CD4-positive, alpha-beta T cell (primary cell): ENCODE measurements around the gene PRAC2. TPM values are rescaled to one million over a fixed set of nuclear protein-coding genes. Genes with fewer than 3 reads are reported as not detected.

Experiments
- ATAC-seq: fragments of 200-7000 bp; cut with Tn5 transposase; one replicate; pipeline ENCODE4 v1.10.0; 2022; ENCODE audit warnings: mild to moderate bottlenecking; ENCODE audit not compliant: poor library complexity
- CTCF ChIA-PET: fragments of 350-600 bp; sonication (Branson Sonifier 250); formaldehyde crosslinking; loops from one replicate; lab custom pipeline; 2021; ENCODE audit warnings: antibody characterized with exemption, inconsistent platforms; lab: Charles Lee
- POLR2A ChIA-PET: fragments of 350-600 bp; sonication (Branson Sonifier 250); formaldehyde crosslinking; loops from one replicate; lab custom pipeline; 2021; ENCODE audit warnings: antibody characterized with exemption, inconsistent platforms; lab: Charles Lee
- DNase-seq, 14 experiments: peaks; one replicate each; pipeline ENCODE4 v3.0.0-alpha.2; 2013 to 2020; ENCODE audit warnings: mixed read lengths in 2 of 14
- H3K27ac ChIP-seq, 2 donors: one replicate each; pipeline versions ENCODE4 v1.5.1 to v1.7.0; 2013; ENCODE audit warnings: low read length in 2 of 2, low read depth in 1 of 2, mild to moderate bottlenecking in 1 of 2
- H3K27me3 ChIP-seq, 2 experiments: 1 replicate in 1 of 2; 2 replicates in 1 of 2; pipeline versions ENCODE4 v1.6.1 to v1.7.0; 2013; ENCODE audit warnings: low read length in 2 of 2, control low read depth in 1 of 2, mild to moderate bottlenecking in 1 of 2, moderate library complexity in 1 of 2; ENCODE audit not compliant: insufficient read depth in 2 of 2, control insufficient read depth in 1 of 2
- H3K36me3 ChIP-seq: one replicate; pipeline ENCODE4 v1.6.1; 2013; ENCODE audit warnings: low read length, control low read depth; ENCODE audit not compliant: insufficient read depth
- H3K4me1 ChIP-seq: one replicate; pipeline ENCODE4 v1.6.1; 2013; ENCODE audit warnings: low read length, control low read depth; ENCODE audit not compliant: insufficient read depth
- H3K4me3 ChIP-seq: one replicate; pipeline ENCODE4 v1.5.1; 2013; ENCODE audit warnings: mild to moderate bottlenecking, low read length, moderate library complexity
- H3K9me3 ChIP-seq, 2 experiments: 1 replicate in 1 of 2; 2 replicates in 1 of 2; pipeline versions ENCODE4 v1.6.1 to v1.7.0; 2013; ENCODE audit warnings: low read length in 2 of 2, mild to moderate bottlenecking in 2 of 2, control low read depth in 1 of 2, moderate library complexity in 1 of 2; ENCODE audit not compliant: control insufficient read depth in 1 of 2, insufficient read depth in 1 of 2
- H3K27ac Mint-ChIP-seq: one replicate; pipeline ENCODE4 v1.8.0; 2020; ENCODE audit warnings: mixed read lengths
- H3K27me3 Mint-ChIP-seq: one replicate; pipeline ENCODE4 v1.8.0; 2021; ENCODE audit warnings: mixed read lengths
- H3K36me3 Mint-ChIP-seq: one replicate; pipeline ENCODE4 v1.8.0; 2021; ENCODE audit warnings: low read depth, mixed read lengths
- H3K4me1 Mint-ChIP-seq: one replicate; pipeline ENCODE4 v1.8.0; 2021; ENCODE audit warnings: low read depth, mixed read lengths
- H3K4me3 Mint-ChIP-seq: one replicate; pipeline ENCODE4 v1.8.0; 2020; ENCODE audit warnings: mild to moderate bottlenecking, mixed read lengths
- H3K9me3 Mint-ChIP-seq: one replicate; pipeline ENCODE4 v1.8.0; 2020; ENCODE audit warnings: mixed read lengths
- CTCF ChIP-seq: fragments of 200-600 bp; IDR thresholded peaks from one replicate; pipeline ENCODE4 v1.8.0; 2022; ENCODE audit warnings: antibody characterized with exemption, mild to moderate bottlenecking
- intact Hi-C, 2 experiments: fragments of 100-400 bp; cut with DNase I in 1 of 2; cut with micrococcal nuclease in 1 of 2; formaldehyde crosslinking; loops; one replicate each; pipeline versions ENCODE4 v1.15.1 to v1.9.0; 2023 to 2025; cut with DNase I, micrococcal nuclease
- total RNA-seq, 174 experiments: library from RNA in 2 of 174; stranded (reverse) in 2 of 174; gene quantifications; one replicate each; pipeline ENCODE4 v1.2.3 and lab custom pipeline; 2021 to 2026

Gene PRAC2
- total RNA-seq, 2 experiments from 2014 or later, result not detected

- Mint-ChIP-seq H3K9me3 (no peaks in the 10 kb centered on the region), H3K27me3 (peaks cover 94% of the 10 kb centered on the region), H3K4me3 (no peak overlapping the region), H3K27ac (no peak overlapping the region), H3K4me1 (peaks cover 8% of the 10 kb centered on the region), H3K36me3 (no peaks in the 10 kb centered on the region)
- Histone ChIP-seq H3K4me3 (no peak overlapping the region), H3K9me3 (peaks cover 0 to 24% of the 10 kb centered on the region in 2 experiments), H3K27ac (no peak overlapping the region), H3K27me3 (peaks cover 90 to 97% of the 10 kb centered on the region in 2 experiments), H3K36me3 (no peaks in the 10 kb centered on the region), H3K4me1 (peaks cover 21% of the 10 kb centered on the region)
- CTCF ChIA-PET, result interaction anchor here (0.5 to 2.1 kb wide), 4 partner anchors 15 to 72 kb away, joined by 3 to 7 read pairs (median 4); no protein-coding TSS in a partner anchor
- intact Hi-C loops, result no loop called here
- no peak for DNase-seq
- no peak for TF ChIP-seq CTCF
- POLR2A ChIA-PET, result interaction anchor here (1.5 kb wide), 1 partner anchor 11 kb away, joined by 6 read pairs; the partner anchor contains the start of gene HOXB13
- ATAC-seq, result no peak
These were observed 16.0 kb downstream of the PRAC2 start for GRCh38 chr17:48738803-48739526.

- CTCF ChIA-PET, result interaction anchor here (0.6 kb wide), 1 partner anchor 735 kb away, joined by 3 read pairs; no protein-coding TSS in a partner anchor
- H3K36me3 ChIP-seq, result no peaks in the 10 kb centered on the region
- no peak overlapping the region for H3K27ac ChIP-seq
- Mint-ChIP-seq H3K4me3 (no peak overlapping the region), H3K9me3 (no peaks in the 10 kb centered on the region), H3K27ac (no peak overlapping the region), H3K4me1 (peaks cover 8% of the 10 kb centered on the region), H3K27me3 (peaks cover 94% of the 10 kb centered on the region), H3K36me3 (no peaks in the 10 kb centered on the region)
- intact Hi-C loops, result no loop called here
- peaks cover 86 to 96% of the 10 kb centered on the region in 2 experiments for H3K27me3 ChIP-seq
- DNase-seq (no peak), ATAC-seq (no peak)
- H3K4me1 ChIP-seq, result peaks cover 17% of the 10 kb centered on the region
- POLR2A ChIA-PET, result interaction anchor here (1.1 kb wide), 1 partner anchor 17 kb away, joined by 3 read pairs; the partner anchor contains the start of gene PRAC2
- no peak for TF ChIP-seq CTCF
- H3K9me3 ChIP-seq, result peaks cover 0 to 20% of the 10 kb centered on the region in 2 experiments
- no peak overlapping the region for H3K4me3 ChIP-seq
These were observed 17.6 kb downstream of the PRAC2 start for GRCh38 chr17:48740537-48740936.

- Histone ChIP-seq H3K4me3 (no peak overlapping the region), H3K4me1 (peaks cover 20% of the 10 kb centered on the region), H3K36me3 (no peaks in the 10 kb centered on the region), H3K27ac (no peak overlapping the region), H3K27me3 (peaks cover 84 to 98% of the 10 kb centered on the region in 2 experiments), H3K9me3 (peaks cover 8 to 16% of the 10 kb centered on the region in 2 experiments)
- Mint-ChIP-seq H3K27ac (no peak overlapping the region), H3K9me3 (no peaks in the 10 kb centered on the region), H3K4me1 (peaks cover 7% of the 10 kb centered on the region), H3K27me3 (peaks cover 97% of the 10 kb centered on the region), H3K36me3 (no peaks in the 10 kb centered on the region), H3K4me3 (no peak overlapping the region)
- intact Hi-C loops, result loop anchor here in 1 of 2 experiments (2.0 kb wide), 1 partner anchor 19 kb away; no protein-coding TSS in a partner anchor
- DNase-seq, result no peak
- no peak for TF ChIP-seq CTCF
- CTCF ChIA-PET, result interaction anchor here (0.6 to 1.3 kb wide), 2 partner anchors 68 to 136 kb away, joined by 3 to 6 read pairs; no protein-coding TSS in a partner anchor
- no peak for ATAC-seq
- POLR2A ChIA-PET, result no interaction called here
These were observed 22.6 kb downstream of the PRAC2 start for GRCh38 chr17:48745381-48746275.
